ENCODE results near the gene RASA3.

The RASA3 gene

DNA sequence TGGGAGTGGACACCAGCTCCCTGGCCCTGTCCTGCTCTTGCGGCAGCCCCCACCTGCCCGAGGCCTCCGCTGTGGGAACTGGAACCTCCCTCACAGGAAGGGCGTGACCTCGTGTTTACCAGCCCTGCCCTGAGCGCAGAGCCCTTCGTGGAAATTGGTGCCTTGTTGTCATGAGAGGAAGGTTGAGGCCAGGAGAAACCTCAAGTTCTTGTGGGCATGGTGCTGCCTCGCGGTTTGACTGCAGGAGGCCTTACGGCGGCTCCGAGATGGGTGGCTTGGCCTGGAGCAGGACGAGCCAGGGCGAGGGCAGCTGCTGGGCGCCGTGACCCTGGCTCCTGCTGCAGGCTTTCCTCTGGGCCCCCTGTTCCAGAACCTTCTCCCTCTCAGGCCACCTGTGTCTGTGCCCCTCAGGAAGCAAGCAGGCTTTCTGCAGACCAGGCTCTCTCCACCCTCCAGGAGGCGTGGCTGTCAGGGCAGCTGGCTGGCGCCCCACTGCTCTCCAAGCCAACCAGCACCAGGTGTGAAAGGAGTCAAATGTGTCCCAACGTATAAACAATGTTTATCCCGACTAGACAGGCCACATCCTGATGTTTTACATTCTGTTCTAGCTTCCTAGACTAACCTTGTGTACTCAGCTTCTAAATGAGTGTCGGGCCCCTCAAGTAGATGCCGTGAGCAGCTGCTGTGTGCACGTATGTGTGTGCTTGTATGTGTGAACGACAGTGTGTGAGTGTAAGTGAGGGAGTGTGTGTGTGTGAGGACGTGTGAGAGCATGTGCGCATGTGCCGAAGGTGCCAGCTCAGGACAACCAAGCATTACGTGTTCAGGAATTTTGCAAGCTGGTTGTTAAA is 10.4 kb upstream of the RASA3 start:
- Histone ChIP-seq H3K4me1 (ENCODE audit: control insufficient read depth, insufficient read depth, low read length) (no peaks in the 10 kb centered on the region), H3K27ac (ENCODE audit: insufficient read depth, low read depth, low read length, poor library complexity, severe bottlenecking) (no peak overlapping the region)

DNA sequence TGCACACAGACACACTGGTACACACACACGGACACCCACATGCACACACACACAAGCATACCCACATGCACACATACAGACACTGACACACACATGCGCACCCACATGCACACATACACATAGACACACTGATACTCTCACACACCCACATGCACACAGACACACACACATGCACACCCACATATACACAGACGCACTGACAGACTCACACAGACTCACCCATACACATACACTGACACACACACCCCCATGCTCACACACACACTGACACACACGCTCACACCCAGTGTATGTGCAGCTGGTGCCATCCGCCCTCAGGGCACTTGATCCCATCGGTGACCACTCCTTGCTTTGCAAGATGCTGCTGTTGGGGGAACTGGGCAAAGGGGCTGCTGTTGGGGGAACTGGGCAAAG is 9.7 kb upstream of the RASA3 start:
- H3K27me3 ChIP-seq (ENCODE audit: control insufficient read depth, insufficient read depth, low read length, poor library complexity, severe bottlenecking): no peaks in the 10 kb centered on the region
- WGBS, 2 experiments: 94 to 95% methylated on average over 6 of the region's 6 CpGs
- no peaks in the 10 kb centered on the region for H3K9me3 ChIP-seq (ENCODE audit: control insufficient read depth, low read length)
- H3K27ac ChIP-seq (ENCODE audit: insufficient read depth, low read depth, low read length, poor library complexity, severe bottlenecking): no peak overlapping the region
- H3K4me1 ChIP-seq (ENCODE audit: control insufficient read depth, insufficient read depth, low read length): no peaks in the 10 kb centered on the region
- no peaks in the 10 kb centered on the region for H3K36me3 ChIP-seq (ENCODE audit: control insufficient read depth, insufficient read depth, low read length)
- no peak overlapping the region for H3K4me3 ChIP-seq (ENCODE audit: insufficient read depth, low read depth, low read length)

More for the DNA sequence above, 10.4 kb upstream of the RASA3 start:
- WGBS, 2 experiments: 89 to 92% methylated on average over 28 of the region's 28 CpGs
- no peak overlapping the region for H3K4me3 ChIP-seq (ENCODE audit: insufficient read depth, low read depth, low read length)
- H3K27me3 ChIP-seq (ENCODE audit: control insufficient read depth, insufficient read depth, low read length, poor library complexity, severe bottlenecking): no peaks in the 10 kb centered on the region
- H3K36me3 ChIP-seq (ENCODE audit: control insufficient read depth, insufficient read depth, low read length): no peaks in the 10 kb centered on the region
- no peaks in the 10 kb centered on the region for H3K9me3 ChIP-seq (ENCODE audit: control insufficient read depth, low read length)

DNA sequence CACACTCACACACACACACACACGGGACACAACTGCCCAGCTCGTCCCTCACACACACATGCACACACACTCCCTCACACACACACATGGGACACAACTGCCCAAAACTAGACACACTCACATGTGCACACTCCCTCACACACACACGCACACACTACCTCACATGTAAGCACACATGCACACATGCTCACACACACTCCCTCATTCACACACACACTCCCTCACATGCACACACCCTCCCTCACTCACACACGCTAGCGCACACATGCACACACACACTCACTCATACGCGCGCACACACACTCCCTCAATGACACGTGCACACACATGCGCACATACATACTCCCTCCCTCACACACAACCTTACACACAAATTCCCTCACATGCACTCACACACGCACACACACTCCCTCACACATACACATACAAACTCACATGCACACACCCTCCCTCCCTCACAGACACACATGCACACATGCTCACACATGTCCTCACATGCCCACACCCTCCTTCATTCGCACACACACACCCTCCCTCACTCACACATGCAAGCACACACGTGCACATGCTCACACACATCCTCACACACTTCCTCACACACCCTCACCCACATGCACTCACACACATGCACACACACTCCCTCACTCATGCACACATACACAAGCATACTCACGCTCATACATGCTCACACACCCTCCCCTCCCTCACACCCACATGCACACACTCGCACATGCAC is 9.0 kb upstream of the RASA3 start:
- Histone ChIP-seq H3K27ac (ENCODE audit: insufficient read depth, low read depth, low read length, poor library complexity, severe bottlenecking) (no peak overlapping the region), H3K9me3 (ENCODE audit: control insufficient read depth, low read length) (no peaks in the 10 kb centered on the region), H3K4me1 (ENCODE audit: control insufficient read depth, insufficient read depth, low read length) (no peaks in the 10 kb centered on the region), H3K36me3 (ENCODE audit: control insufficient read depth, insufficient read depth, low read length) (no peaks in the 10 kb centered on the region), H3K4me3 (ENCODE audit: insufficient read depth, low read depth, low read length) (no peak overlapping the region), H3K27me3 (ENCODE audit: control insufficient read depth, insufficient read depth, low read length, poor library complexity, severe bottlenecking) (no peaks in the 10 kb centered on the region)
- WGBS, 2 experiments: 79 to 80% methylated on average over 15 of the region's 15 CpGs

DNA sequence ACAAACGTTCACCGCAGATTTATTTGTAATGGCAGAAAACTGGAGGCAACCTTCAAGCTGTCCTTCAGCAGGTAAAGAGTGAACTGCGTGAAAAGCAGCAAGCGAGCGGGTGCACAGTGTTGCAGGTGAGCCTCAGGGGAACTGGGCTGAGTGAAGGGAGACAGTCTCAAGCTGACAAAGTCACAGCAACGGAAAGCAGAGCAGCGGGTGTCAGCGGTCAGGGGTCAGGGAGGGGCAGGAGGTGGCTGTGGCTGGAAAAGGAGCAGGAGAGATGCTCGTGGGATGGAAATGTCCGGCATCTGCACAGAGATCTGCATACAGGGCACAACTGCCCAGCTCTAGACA is 8.5 kb upstream of the RASA3 start:
- H3K4me3 ChIP-seq (ENCODE audit: insufficient read depth, low read depth, low read length): no peak overlapping the region
- no peak overlapping the region for H3K27ac ChIP-seq (ENCODE audit: insufficient read depth, low read depth, low read length, poor library complexity, severe bottlenecking)
- no peaks in the 10 kb centered on the region for H3K4me1 ChIP-seq (ENCODE audit: control insufficient read depth, insufficient read depth, low read length)
- H3K9me3 ChIP-seq (ENCODE audit: control insufficient read depth, low read length): no peaks in the 10 kb centered on the region
- no peaks in the 10 kb centered on the region for H3K36me3 ChIP-seq (ENCODE audit: control insufficient read depth, insufficient read depth, low read length)
- H3K27me3 ChIP-seq (ENCODE audit: control insufficient read depth, insufficient read depth, low read length, poor library complexity, severe bottlenecking): no peaks in the 10 kb centered on the region
- WGBS, 2 experiments: 82 to 83% methylated on average over 10 of the region's 10 CpGs

DNA sequence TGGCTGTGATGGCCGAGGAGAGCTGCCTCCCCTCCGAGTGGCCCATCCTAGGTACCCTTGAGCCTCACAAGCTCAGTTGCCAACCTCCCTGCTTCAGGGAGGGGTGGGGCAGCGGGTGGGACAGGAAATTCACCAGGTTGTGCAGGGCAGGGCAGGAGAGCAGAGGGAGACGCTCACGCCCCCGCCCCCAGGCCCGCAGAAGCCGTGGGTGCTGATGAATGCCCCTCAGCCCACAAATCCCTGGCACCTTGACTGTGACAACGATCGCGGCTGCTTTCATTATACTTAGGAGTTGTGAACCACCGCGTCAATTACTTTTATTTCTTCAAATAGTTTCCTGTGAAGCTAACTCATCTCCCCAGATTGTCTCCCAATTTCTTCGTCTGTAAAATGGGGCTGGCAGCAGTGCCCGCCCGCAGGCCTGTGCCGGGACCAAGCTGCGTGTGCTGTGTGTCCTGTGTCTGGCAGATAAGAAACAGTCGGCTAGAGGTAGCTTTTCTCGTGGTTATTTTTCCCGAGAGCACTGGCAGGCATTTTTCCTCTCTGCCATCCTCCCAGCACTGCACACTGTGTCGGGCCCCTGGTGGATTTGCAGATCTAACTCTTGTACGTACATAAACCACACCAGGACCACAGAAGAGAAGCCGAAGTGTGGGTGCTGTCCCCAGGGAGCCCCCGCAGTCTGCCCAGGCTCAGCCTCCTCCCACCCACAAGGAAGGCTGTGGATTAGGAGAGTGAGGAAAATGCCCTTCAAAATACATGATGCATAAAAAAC is 7.9 kb upstream of the RASA3 start:
- Histone ChIP-seq H3K27me3 (ENCODE audit: control insufficient read depth, insufficient read depth, low read length, poor library complexity, severe bottlenecking) (no peaks in the 10 kb centered on the region), H3K27ac (ENCODE audit: insufficient read depth, low read depth, low read length, poor library complexity, severe bottlenecking) (no peak overlapping the region), H3K36me3 (ENCODE audit: control insufficient read depth, insufficient read depth, low read length) (no peaks in the 10 kb centered on the region), H3K4me3 (ENCODE audit: insufficient read depth, low read depth, low read length) (no peak overlapping the region), H3K9me3 (ENCODE audit: control insufficient read depth, low read length) (no peaks in the 10 kb centered on the region), H3K4me1 (ENCODE audit: control insufficient read depth, insufficient read depth, low read length) (peaks cover under 1% of the 10 kb centered on the region)
- 90 to 92% methylated on average over 24 to 25 of the region's 25 CpGs for WGBS, 2 experiments

DNA sequence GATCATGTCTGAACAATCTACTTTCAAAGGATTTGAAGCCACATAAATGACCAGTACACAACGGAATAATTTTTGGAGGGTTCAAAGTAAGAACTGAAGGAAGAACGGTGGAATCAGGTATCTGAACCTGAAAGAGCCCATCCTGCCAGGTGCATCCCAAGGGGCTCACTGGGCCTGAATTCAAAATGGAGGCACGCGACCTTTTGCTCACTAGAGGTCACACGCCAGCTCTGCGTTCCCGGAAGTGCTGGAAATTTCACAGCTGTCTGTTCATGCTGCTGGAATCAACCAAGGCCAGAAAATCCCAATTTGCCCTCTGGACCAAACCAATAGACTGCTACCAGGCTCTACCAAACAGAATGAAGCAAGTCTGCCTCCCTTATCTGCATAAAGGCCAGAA is 4.2 kb upstream of the RASA3 start:
- WGBS, 2 experiments: 95% methylated on average over 7 of the region's 7 CpGs

DNA sequence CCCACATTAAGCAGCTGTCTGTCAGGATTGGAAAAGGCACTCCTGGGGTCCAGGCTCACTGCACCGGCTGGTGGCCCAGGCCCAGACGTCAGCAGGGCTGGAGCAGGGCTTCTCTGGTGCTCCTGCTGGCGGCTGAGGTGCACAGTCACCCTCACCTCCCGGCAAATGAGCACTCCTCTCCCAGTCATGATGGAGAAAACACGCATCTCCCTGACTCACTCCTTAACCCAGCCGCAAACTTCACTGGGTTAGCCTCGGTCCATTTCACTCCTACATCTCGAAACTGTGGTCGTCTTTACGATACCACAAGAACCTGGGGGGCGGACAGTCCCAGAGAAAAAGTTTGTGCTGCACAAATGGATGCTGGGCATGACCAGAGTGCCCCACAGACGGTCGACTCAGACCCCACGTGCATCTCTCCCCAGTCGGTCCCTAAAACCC is 3.3 kb upstream of the RASA3 start:
- Histone ChIP-seq H3K4me3 (ENCODE audit: insufficient read depth, low read depth, low read length) (no peak overlapping the region), H3K27me3 (ENCODE audit: control insufficient read depth, insufficient read depth, low read length, poor library complexity, severe bottlenecking) (peaks cover 15% of the 10 kb centered on the region), H3K27ac (ENCODE audit: insufficient read depth, low read depth, low read length, poor library complexity, severe bottlenecking) (no peak overlapping the region), H3K36me3 (ENCODE audit: control insufficient read depth, insufficient read depth, low read length) (no peaks in the 10 kb centered on the region), H3K9me3 (ENCODE audit: control insufficient read depth, low read length) (no peaks in the 10 kb centered on the region), H3K4me1 (ENCODE audit: control insufficient read depth, insufficient read depth, low read length) (peaks cover 25% of the 10 kb centered on the region)
- 86 to 87% methylated on average over 15 of the region's 15 CpGs for WGBS, 2 experiments

More for the DNA sequence above, 4.2 kb upstream of the RASA3 start:
- H3K27ac ChIP-seq (ENCODE audit: insufficient read depth, low read depth, low read length, poor library complexity, severe bottlenecking): no peak overlapping the region
- H3K36me3 ChIP-seq (ENCODE audit: control insufficient read depth, insufficient read depth, low read length): no peaks in the 10 kb centered on the region
- H3K4me1 ChIP-seq (ENCODE audit: control insufficient read depth, insufficient read depth, low read length): peaks cover 17% of the 10 kb centered on the region
- H3K27me3 ChIP-seq (ENCODE audit: control insufficient read depth, insufficient read depth, low read length, poor library complexity, severe bottlenecking): peaks cover 6% of the 10 kb centered on the region
- H3K9me3 ChIP-seq (ENCODE audit: control insufficient read depth, low read length): no peaks in the 10 kb centered on the region
- no peak overlapping the region for H3K4me3 ChIP-seq (ENCODE audit: insufficient read depth, low read depth, low read length)

DNA sequence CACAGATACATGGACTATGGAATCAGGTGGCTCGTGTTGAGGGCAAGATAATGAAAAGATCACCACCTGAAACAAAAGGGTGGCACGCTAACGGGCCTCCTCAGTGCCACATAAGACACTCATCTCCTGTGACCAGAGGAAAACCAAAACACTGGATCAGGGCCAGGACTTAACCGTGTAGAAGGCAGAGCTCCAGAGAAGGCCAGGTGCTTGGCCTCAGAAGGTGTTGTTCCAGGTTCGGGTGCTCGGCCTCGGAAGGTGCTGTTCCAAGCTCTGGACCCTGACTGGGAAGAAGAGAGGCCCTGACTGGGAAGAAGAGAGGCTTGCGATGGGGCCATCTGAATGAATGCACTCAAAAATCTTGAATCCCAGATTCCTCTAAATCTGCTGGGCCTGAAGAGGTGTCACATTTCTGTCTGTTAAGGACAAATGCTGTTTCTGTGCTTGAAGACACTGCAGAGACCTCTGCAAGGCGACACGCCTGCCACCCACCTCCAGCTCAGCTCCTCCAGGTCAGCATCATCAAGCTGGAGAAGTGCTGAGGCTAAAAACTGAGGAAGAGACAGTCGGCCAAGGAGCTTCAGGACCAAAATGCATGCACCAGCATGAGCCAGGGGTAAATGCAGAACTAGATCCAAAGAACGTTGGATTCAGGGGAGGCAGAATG is 2.7 kb upstream of the RASA3 start:
- Histone ChIP-seq H3K36me3 (ENCODE audit: control insufficient read depth, insufficient read depth, low read length) (no peaks in the 10 kb centered on the region), H3K4me1 (ENCODE audit: control insufficient read depth, insufficient read depth, low read length) (peaks cover 31% of the 10 kb centered on the region), H3K27me3 (ENCODE audit: control insufficient read depth, insufficient read depth, low read length, poor library complexity, severe bottlenecking) (peaks cover 21% of the 10 kb centered on the region), H3K9me3 (ENCODE audit: control insufficient read depth, low read length) (no peaks in the 10 kb centered on the region), H3K27ac (ENCODE audit: insufficient read depth, low read depth, low read length, poor library complexity, severe bottlenecking) (no peak overlapping the region), H3K4me3 (ENCODE audit: insufficient read depth, low read depth, low read length) (no peak overlapping the region)
- WGBS, 2 experiments: 69 to 71% methylated on average over 12 of the region's 12 CpGs

DNA sequence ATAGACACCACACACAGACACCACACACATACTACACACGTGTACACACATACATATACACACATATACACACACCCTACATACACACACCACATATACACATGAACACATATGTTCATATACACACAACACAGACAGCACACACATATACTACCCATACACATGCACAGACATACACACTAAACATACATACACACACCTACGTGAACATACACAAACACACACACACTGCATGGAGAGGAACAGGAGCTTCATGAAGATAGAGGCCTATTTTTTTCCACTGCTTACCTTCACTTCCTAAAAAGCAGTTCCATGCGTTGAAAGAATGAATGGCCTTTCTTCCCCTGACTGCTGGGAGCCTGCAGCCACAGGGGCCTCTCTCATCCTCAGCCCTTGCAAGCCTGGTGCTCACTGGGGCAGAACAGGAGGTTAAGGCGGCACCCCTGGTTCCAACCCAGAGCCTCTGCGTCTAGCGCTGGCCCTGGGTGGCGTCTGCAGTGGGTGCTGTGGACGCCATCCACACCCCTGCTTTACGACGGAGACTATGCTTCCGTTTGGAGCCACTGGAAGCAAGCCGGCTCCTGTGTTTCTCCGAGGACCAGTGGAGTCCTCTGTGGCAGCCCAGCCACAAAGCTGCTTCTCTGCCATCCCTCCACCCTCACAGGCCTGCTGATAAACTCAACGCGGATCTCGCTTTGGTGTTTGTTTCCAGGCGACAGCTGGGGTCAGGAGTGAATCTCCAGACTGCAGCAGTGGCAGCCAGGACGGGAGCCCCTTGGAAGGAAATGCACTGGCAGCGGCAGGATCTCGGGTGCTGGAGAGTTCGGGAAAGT is 1.9 kb upstream of the RASA3 start:
- peak overlapping the region; percentile 55 for H3K27ac ChIP-seq (ENCODE audit: insufficient read depth, low read depth, low read length, poor library complexity, severe bottlenecking)
- peaks cover 26% of the 10 kb centered on the region for H3K27me3 ChIP-seq (ENCODE audit: control insufficient read depth, insufficient read depth, low read length, poor library complexity, severe bottlenecking)
- H3K4me3 ChIP-seq (ENCODE audit: insufficient read depth, low read depth, low read length): no peak overlapping the region
- peaks cover 39% of the 10 kb centered on the region for H3K4me1 ChIP-seq (ENCODE audit: control insufficient read depth, insufficient read depth, low read length)
- H3K36me3 ChIP-seq (ENCODE audit: control insufficient read depth, insufficient read depth, low read length): no peaks in the 10 kb centered on the region
- no peaks in the 10 kb centered on the region for H3K9me3 ChIP-seq (ENCODE audit: control insufficient read depth, low read length)
- WGBS, 2 experiments: 65 to 67% methylated on average over 21 of the region's 21 CpGs
